Umbilical cord (tissue), 2 donors: ENCODE data around the gene EGFLAM. TPM values are rescaled to one million over a fixed set of nuclear protein-coding genes. Genes with fewer than 3 reads are reported as not detected.
"Not testable (repeated sequence)": the region's sequence is repeated elsewhere in the genome, so short reads cannot be mapped to it uniquely, and the experiment has no call there.

Source experiments
- DNase-seq: peaks from one replicate; pipeline ENCODE4 v3.0.0-alpha.2; 2015; ENCODE audit warnings: low spot score
- total RNA-seq: library from RNA; depleted of rRNA; stranded (reverse); fragments of >200 nt; gene quantifications from one replicate; pipeline ENCODE4 v1.2.3, GENCODE V29; 2014; ENCODE audit warnings: low replicate concordance; ENCODE audit not compliant: insufficient read depth

Gene EGFLAM
- total RNA-seq, 1 donor from 2014 or later = 6.0 TPM

DNA sequence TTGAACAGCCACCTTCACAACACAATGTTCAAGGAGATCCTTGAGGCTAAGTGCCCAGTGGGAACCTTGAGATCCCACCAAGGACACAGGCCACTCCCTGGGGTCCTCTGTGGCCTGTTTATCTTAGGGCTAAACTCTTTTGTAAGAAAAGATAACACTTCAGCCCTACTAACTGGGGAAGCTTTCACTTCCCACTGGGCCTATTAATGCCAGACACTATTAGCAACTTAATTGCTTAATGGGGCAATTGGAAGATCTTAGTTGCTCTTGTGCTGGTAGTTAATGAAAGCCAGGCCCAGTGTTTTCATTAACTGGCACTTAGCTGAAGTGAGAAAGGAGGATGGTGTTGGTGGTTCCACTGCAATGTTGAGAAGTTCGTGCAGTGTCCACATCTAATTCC lies 117.1 kb downstream of the EGFLAM start:
- no peak for DNase-seq

DNA sequence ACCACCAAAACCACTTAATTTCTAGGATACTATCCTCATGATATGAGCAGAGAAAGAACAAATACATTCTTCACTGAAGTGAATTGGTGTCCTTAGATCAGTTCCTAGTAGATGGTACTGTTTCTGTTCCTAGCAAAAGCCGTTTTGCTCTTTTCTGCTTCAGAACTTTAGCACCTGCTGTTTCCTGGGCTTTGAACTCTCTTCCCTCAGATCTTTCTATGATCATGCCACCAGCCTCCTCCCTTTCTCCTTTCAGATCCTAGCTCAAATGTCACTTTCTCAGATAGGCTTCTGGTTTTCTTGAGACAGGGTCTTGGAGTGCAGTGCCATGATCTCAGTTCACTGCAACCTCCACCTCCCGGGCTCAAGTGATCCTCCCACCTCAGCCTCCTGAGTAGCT lies 118.0 kb downstream of the EGFLAM start:
- DNase-seq = no peak

DNA sequence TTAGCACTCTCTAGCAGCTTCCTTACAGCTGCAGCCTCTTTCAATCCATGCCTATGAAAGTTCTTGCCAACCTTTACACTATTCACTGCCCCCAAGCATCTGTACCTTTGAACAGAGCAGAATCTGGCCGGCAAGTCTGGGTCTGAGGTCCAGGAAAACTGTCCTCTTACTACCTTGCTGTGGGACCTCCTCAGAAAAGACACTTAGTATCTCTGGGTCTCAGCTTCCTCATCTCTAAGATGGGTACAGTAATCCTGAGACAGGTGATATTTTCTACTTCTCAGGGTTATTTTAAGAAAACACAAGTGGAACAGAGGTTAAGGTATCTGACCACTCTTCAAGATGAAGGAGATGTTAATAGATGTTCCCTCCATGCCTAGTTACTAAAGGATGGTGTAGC lies 120.2 kb downstream of the EGFLAM start:
- no peak for DNase-seq

DNA sequence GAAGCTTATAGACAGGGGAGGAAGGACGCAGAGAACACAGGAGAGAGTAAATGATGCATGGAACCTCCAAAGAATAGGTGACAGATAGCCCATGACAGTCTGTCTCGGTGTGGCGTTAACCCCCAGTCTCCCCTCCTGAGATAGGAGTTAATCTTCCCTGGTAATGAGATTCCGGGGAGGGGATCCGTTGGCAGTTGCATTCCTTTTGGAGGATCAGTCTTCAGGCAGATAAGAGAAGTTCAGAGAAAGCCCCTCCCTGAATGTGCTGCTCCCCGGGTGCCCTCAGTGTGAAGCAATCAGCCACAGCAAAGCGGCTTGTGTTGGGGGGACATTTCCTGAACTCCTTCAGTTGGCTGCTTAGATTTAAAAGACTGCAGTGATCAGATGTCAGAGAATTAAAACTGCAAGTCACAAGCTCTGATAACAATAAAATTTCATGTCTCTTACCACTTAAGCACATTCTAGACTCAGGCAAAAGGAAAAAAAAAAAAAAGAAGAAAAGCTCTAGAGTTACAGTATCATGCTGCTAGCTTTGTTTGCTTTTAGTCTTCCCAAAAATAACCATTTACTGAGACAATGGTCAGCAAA lies 121.1 kb downstream of the EGFLAM start:
- DNase-seq = peak; percentile 45

DNA sequence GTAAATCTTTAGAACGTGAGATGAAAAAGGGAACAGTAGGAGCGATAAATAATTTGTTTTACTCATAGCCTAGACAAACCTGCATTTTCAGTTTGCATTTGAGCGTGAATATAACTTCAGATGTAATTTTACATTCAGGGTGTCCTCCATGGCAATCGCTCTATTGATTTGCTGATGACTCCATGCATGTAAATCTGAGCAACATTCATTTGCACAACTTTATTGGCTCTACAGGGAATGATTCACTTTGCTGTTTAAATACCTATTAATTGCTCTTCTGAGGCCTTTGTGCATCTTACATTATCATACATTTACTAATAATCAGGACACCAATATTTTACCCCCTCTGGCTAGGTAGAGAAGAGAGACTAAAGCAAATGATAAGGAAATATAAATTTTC lies 122.2 kb downstream of the EGFLAM start:
- no peak for DNase-seq

DNA sequence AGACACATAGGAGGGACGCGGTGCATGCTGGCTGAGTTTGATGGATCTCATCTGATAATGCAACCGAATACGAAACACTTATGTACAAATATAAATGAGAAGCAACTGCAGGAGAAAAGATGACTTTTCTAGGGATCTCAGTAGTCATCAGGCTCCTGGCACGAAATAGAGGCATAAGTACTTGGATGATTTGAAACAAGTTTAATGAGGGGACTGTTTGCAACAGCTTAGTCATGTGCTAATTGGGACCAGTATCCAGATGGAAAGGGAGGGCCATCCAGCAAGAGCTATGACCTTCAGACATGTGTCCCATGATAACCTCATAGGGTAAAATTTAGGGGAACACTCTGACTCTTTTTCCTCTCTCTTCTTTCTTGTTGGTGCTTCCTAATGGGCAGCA lies 123.0 kb downstream of the EGFLAM start:
- no peak for DNase-seq

DNA sequence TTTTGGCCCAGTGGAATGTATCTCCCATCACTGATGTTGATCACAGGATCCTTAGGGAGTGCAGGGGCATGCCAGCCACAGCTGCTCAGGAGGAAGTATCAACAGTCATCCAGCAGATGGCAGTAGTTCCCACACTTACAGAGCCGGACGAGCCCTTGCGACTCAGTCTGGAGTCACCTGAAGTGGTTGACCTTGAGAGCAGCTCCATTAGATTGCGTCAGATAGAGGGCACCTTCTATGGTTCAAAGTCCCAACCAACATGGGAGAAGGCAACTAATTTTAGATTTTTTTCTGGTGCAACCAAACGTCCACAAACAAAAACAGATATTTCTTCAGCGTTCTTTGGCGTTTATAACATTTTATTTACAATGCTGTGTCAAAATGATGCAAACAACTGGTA lies 124.5 kb downstream of the EGFLAM start:
- DNase-seq = peak; percentile 73

DNA sequence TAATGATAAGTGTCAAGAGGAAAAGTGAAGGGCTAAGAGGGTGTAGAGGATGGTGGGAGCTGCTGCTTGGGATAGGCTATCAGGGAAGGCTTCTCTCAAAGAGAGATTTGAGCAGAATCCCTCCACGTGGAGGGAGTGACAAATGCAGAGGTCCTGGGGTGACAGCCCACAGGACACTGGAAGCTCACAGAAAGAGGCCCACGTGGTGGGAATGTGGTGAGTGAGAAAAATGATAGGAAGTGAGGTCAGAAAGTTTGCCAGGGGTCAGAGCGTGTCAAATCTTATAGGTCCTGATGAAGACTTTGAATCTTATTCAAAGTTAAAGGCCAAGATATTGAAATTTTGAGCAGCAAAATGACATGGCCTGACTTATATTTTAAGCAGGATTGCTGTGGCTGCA lies 125.3 kb downstream of the EGFLAM start:
- no peak for DNase-seq

DNA sequence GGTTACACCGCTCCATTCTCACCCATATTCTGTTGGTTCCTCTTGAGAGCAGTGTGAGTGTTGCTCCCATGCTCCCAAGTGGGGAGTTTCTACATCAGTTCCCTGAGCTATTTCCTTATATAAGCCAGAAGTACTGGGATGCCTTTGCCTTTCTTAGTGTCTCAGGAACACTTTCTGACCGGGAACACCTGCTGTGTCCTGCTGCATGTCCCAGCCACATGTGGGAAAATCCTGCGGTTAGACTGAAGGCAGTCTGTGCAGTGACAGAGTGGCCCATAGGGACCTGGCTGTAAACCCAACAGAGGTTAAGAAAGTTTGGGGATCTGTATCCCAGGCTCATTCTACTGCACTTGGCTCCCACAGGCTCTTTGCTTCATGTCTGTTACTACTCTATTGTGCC lies 126.0 kb downstream of the EGFLAM start:
- DNase-seq = no peak

DNA sequence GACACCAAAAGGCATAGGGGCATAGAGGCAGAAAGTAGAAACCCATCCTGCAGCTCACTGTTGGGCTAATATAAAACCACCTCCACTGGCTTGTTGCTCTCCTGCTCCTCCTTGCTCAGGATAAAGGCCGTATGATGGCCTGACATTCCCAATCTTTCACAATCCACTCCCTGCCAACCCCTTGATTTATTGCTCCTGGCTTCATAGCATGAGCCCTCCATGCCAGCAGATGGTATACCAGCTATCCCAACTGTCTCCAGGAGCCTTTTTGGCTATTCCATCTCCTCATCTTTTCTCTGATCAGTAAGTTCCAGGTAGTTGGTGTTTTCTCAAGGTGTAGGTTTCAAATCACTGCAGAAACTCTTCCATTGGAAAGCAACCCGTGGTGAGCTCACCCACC lies 128.8 kb downstream of the EGFLAM start:
- DNase-seq = no peak

DNA sequence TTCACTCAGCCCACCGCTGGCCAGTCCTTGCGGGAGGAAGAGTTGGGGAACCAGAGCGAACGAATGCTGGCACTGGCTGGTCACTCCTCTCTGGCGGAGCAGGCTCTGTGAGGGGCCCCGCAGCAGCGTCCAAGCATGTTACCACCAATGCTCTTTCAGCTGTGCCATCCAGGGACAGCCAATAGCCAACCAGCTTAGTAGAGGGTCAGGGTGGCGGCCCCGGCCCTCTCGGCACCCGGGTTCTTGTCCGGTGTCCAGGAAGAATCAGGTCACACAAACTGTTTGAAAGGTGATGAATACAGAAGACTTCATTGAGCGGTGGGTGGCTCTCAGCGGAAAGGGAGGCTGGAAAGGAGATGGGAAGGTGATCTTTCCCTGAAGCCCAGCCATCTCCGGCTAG lies 135.3 kb downstream of the EGFLAM start:
- no peak for DNase-seq

DNA sequence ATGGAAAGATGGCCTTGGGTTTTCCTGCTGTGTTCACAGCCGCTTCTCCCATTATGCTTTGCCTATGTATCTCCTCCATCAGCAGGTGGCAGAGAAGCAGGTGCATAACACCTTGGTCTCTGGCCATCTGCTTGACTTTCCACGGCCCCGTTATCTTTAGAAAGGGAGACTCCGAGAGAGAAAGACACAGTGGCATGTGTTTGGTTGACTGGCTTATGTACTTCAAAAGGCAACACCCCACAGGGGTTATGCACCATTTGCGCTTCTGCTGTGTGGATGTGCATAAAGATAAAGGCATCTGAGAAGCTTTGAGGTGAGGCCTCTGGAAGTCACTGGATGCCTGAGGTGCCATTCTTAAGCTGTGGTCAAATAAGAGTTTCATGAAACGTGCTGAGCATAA lies 138.4 kb downstream of the EGFLAM start:
- DNase-seq = no peak

DNA sequence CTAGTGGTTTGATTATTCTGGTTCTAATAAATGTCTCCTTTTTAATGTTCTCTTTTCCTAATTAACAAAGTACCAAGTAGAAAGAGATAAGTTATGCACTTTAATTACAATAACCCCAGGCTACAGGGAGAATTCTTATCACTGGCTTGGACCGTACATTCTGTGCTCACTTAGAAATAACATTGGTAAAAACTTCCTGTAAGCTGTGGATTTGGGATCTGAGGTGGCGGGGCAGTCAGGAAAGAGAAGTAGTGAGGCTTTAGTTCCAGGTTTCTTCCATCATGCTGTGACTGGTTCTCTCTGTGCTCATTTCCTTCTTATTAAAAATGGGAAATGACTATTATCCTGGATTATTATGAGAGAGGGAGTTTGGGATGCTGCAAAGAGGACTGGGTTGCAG lies 142.0 kb downstream of the EGFLAM start:
- no peak for DNase-seq

DNA sequence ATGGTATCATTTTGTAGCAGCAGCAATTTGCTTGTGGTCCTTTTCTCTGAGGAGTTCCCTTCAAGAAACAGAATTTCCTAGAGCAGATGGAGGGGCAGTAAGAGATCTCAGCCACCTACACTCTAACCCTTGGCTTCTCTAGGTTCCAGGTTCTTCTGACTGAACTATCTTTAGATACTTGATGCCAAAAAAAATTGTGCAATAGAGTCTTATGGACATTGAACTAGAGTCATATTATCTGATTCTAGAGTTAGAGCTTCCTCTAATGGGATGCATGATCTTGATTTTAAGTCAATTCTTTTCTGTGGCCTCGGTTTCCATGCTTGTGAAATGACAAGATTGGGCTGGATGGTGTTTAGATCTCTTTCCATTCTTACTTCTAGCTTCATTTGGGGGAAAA lies 142.8 kb downstream of the EGFLAM start:
- DNase-seq = no peak

DNA sequence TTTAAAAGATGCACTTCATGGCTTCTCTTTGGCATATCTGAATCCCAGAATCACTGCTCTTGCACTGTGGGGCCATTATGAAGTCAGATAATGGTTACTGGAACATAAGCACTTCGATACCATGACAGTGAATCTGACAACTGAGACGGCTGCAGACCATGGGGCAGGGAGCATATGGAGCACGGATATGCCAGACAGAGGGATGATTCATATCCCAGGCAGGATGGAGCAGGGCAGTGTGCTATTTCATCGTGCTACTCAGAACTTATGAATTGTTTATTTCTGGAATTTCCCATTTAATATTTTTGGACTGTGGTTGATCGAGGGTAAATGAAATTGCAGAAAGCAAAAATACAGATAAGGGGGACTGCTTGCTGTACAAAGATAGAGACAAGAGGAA lies 145.0 kb downstream of the EGFLAM start:
- DNase-seq = no peak

DNA sequence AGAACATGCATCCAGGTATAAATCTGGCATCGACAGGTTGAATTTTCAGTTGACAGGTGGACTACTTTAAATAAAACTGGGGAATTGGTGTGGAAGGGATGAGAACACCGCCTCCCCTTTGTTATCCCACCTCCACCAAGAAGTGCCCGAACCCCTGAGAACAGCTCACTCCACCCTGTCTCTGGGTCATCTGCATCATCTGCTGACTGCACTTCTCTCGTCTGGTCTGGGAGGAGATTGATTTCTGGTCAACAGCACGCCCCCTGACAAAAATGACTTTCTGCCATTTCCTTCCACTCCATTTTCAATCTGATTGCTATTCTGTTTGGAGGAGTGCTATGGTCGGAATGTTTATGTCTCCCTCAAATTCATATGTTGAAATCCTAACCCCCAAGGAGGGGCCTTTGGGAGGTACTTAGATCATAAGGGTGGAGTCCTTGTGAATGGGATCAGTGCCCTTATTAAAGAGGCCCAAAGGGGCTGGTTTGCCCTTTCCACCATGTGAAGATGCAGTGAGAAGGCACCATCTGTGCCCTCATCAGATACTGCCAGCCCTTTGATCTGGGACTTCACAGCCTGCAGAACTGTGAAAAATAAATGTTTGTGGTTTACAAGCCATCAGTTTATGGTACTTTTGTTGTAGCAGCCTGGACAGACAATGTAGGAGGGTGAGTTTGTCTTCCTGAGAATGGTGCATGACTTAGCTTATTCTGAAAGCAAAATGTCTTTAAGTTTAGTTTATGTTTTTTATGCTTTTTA lies 145.7 kb downstream of the EGFLAM start:
- DNase-seq = no peak

DNA sequence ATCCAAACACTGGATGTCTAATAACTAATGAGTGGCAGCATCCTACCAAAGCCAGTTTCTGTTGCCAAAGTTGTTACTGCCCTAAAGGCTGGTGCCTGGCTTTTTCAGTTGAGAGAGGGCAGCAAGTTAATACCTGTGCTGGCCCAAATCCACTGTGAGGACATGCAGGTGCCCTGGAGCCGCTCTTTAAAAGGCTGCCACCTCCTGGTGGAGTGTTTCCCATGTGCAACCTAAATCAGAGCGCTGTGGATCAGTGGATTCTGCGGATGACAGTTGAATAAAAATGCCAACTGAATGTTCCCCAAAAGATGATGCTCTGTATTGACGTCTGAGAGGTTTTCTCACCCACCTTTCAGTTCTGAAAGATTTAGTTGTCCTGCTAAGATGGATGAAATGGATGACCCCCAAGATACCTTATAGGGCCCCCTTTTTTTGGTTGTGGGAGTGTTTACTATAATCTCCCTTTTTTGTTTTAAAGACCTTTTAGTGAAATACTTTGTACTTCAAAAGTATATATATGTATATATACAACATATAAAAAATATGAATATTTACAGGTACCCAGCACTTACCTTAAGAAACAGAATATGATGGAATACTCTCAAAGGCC lies 146.4 kb downstream of the EGFLAM start:
- DNase-seq = no peak

DNA sequence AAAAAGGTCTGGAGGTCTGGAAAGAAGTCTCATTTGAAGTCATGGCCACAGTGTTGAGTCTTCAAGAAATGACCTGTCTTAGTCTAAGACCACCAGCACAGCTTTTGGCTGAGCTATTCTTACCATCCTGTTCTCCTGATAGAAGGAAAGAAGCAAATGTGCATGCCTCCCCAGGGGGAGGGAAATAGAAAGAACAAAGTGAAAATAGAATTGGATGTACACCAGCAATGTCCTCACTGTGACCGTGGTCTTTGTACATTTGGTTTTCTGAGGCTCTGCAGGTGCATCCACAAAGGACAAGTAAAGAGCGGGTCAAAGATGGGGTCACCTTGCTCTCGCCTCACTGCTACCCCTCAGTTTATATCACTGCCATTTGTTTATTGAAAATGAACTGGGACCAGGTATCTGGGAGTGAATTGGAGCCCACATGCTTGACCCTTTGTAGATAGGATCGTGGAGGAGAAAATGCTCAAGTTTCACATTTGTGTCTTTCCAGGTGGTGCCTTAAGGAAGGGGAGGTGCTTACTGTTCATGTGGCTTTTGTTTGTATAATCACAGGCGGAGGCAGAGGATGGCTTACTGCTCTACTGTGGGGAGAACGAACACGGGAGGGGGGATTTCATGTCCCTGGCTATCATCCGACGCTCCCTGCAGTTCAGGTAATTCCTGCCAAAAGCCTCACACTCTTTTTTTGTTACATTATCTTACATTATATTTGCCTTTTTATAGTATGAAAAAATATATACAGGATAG lies 150.3 kb downstream of the EGFLAM start:
- no peak for DNase-seq

DNA sequence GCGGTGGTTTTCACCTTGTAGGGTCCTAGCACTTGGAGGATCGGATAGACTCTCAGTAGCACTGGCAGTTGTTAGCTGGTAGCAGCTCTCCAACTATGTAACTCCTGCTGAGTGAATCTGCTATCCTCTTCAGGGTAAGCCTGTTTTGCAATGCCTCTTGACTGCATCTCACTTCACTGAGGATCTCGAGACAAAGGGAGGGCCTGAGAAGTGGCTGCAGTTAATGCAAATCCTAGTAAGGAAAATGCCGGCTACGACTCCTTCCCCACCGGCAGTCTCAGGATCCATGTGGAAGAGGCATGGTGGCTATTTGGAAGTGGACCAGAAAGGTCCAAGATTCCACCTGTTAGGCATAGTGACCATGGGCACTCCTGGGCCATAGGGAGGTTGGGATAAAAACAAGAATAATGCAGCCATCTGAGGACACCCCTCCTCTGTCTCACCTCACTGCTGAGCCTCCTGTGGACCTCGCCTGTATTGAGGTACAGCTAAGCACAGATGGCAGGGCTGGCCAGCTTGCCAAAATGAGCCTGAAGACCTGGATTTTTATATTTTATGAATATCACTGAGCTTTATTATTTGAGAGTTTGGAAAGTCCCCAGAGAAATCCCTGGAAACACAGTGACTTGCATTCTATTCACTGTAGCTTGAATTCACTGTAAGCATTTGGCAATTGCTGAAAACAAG lies 152.1 kb downstream of the EGFLAM start:
- no peak for DNase-seq

DNA sequence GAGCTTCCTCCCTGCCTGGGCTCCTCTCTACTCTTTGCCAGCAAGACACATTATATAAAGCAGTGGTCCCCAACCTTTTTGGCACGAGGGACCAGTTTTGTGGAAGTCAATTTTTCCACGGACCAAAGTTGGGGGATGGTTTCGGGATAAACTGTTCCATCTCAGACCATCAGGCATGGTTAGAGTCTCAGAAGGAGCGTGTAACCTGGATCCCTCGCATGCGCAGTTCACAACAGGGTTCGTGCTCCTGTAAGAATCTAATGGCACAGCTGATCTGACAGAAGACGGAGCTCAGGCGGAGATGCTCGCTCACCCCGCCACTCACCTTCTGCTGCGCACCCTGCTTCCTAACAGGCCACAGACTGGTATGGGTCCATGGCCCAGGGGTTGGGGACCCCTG lies 155.3 kb downstream of the EGFLAM start:
- no peak for DNase-seq

DNA sequence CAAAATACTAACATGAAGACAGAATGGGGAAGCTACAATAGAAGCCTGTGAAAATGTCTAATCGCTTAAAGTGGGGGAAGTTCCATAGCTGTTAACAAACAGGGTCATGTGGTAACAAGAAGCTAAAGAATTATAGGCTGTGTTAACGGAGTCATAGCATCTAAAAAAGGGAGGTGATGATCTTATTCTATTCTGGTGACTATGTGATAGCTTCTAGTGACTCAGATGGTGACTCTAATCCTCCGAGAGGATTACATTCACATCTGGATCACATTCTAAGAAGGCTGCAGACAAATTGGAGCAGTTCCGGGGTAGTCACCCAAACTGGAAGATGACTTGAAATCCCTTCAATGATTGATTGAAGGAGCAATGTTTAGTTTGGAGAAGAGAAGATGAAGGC lies 156.0 kb downstream of the EGFLAM start:
- DNase-seq = no peak

DNA sequence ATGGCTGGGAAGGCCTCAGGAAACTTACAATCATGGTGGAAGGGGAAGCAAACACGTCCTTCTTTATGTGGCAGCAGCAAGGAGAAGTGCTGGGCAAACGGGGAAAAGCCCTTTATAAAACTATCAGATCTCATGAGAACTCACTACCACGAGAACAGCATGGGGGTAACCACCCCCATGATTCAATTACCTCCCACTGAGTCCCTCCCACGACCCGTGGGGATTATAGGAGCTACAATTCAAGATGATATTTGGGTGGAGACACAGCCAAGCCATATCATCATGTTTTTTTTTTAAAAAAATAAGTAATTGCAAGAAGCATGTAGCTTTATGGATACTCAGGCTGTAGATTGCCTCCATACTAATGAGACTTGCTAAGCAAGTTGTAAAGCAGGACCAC lies 157.4 kb downstream of the EGFLAM start:
- not testable (repeated sequence) for DNase-seq
